Fibroblast of mammary gland (primary cell): ENCODE results near the gene STXBP6.

ENCODE experiments used
- DNase-seq: peaks from one replicate; pipeline ENCODE4 v3.0.0-alpha.2; 2010; ENCODE audit warnings: low read depth
- H3K4me3 ChIP-seq: 2 replicates; pipeline ENCODE4 v1.5.1; 2011; ENCODE audit warnings: low read depth, mild to moderate bottlenecking, low read length, moderate library complexity; ENCODE audit not compliant: control insufficient read depth
- TF ChIP-seq, protein P1 (sequence below): conservative IDR thresholded peaks from 2 replicates; pipeline ENCODE4 v1.5.1; 2011; ENCODE audit warnings: low read depth, low read length, inconsistent platforms; ENCODE audit not compliant: control insufficient read depth, insufficient read depth

STXBP6 gene

DNA sequence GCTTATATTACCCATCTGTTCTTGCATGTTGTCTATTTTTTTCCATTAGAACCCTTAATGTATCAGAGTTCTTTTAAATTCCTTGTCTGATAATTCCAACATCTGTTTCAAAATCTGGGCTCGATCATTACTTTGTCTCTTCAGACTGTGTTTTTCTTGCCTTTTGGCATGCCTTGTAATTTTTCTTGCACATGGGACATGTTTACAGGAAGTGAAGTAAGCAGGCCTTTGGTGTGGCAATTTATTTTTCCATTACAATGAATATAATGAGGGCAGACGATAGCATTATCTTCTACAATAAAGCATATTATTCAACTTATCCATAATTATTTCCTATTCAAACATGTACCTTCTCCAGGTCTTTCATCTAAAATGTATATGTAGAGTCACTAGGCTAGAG is 48.3 kb downstream of the STXBP6 start:
- TF ChIP-seq, protein P1, sequence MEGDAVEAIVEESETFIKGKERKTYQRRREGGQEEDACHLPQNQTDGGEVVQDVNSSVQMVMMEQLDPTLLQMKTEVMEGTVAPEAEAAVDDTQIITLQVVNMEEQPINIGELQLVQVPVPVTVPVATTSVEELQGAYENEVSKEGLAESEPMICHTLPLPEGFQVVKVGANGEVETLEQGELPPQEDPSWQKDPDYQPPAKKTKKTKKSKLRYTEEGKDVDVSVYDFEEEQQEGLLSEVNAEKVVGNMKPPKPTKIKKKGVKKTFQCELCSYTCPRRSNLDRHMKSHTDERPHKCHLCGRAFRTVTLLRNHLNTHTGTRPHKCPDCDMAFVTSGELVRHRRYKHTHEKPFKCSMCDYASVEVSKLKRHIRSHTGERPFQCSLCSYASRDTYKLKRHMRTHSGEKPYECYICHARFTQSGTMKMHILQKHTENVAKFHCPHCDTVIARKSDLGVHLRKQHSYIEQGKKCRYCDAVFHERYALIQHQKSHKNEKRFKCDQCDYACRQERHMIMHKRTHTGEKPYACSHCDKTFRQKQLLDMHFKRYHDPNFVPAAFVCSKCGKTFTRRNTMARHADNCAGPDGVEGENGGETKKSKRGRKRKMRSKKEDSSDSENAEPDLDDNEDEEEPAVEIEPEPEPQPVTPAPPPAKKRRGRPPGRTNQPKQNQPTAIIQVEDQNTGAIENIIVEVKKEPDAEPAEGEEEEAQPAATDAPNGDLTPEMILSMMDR, result no peak
- peak; percentile 22 for DNase-seq
- H3K4me3 ChIP-seq, result no peak overlapping the region

DNA sequence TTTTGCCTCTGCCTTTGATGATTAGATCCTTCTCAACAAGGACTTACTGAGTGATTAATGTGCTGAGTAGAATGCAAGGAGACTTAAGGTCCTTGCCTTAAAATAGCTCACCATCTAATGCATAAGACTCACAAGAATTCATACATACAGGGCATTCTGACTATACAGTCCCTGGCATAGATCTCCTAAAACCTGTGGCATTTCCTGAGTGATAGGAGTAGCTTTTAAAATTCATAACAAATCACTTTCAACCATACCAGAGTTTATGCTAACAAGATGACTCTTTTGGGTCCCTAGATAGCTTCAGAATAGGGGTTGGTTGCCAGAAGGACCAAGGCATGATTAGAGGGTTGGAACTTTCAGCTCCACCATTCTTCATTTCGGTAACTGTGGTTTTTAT is 48.8 kb downstream of the STXBP6 start:
- DNase-seq, result no peak
- TF ChIP-seq, protein P1, result no peak
- no peak overlapping the region for H3K4me3 ChIP-seq

DNA sequence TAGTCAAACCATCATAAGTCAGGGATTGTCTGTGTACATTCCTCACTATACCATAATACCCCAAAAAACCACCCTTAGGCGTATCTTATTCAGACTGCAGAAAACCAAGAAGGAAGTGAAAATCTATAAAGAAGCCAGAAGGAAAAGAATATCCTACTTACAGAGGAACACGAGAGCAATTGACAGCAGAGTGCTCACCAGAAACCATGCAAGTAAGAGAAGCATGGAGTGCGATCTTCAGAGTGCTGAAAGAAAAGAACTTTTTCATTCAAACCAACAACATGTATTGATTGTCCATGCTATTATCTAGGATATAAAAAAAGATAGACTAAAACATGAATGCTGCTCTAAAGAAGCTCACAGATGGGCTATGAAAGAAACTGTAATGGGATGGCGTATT is 50.8 kb downstream of the STXBP6 start:
- no peak for DNase-seq
- H3K4me3 ChIP-seq, result no peak overlapping the region
- TF ChIP-seq, protein P1, result no peak

DNA sequence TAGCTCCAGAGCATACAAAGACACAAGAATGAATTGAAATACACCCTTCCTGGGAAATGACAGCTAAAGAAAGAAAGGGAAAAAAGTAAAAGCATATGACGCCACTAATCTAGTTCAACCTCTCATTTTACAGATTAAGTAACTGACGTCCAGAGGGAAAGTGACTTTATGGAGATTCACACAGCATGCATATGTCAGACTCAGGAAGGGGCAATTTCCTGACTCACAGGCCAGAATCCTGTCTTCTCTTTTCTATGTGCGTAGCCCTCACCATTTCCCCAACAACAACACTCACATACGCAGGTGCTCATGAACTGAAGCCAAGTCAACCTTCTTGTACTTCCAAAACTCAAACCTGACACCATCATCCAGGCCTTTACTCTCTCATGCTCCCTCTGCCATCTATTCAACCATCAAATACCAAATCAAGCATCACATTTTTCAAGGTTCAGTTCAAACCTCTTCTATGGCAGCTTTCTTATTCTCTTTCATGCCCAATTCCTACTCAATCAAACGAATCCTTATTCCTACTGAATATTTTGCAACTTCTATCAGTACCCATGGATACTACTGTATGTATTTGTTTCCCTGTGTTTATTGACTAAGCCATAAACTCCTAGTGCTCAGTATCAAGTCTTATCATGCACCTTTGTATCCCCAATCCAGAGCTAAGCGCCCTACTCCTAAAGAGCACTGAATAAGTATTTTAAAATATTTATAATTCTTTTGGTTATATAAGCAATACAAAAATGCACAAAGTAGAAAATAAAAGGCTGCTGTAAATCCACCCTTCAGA is 52.8 kb downstream of the STXBP6 start:
- TF ChIP-seq, protein P1, result no peak
- no peak for DNase-seq
- no peak overlapping the region for H3K4me3 ChIP-seq

DNA sequence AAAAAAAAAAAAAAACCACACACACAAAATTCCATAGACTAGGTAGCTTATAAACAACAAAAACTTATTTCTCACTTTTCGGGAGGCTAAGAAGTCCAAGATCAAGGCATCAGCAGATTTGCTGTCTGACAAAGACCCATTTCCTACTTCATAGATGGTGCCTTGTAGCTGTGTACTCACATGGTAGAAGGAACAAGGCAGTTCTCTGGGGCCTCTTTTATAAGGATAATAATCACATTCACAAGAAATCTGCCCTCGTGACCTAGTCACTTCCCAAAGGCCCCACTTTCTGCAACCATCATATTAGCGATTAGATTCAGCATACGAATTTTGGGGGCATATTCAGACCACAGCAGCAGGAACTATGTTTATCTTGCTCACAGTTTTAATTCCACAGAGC is 54.9 kb downstream of the STXBP6 start:
- no peak overlapping the region for H3K4me3 ChIP-seq
- no peak for DNase-seq
- TF ChIP-seq, protein P1, result no peak

DNA sequence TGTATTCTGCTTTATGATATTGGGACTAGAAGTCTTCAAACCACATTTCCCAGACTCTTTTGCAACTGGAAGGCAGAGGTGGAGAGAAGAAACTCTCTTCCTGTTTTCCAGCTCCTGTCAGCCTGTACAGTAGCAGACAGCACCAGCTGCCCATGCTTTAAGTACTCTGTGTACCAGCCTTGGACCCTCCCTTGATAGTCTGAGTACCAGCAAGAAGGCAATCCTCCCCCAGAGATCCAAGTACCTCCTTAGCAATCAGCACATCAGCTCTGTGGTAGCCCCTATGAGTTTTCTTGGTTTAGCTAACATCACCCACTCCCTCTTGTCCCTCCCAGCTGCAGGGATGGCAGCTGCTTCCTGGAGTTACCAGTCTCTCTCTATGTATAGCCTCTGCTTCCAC is 56.3 kb downstream of the STXBP6 start:
- TF ChIP-seq, protein P1, result no peak
- no peak overlapping the region for H3K4me3 ChIP-seq
- no peak for DNase-seq
